ENCODE measurements around the gene KHDRBS1.

KHDRBS1 gene

GRCh38 chr1:32047701-32048100 lies 34.0 kb downstream of the KHDRBS1 start:
- DNase-seq (ENCODE audit: low spot score): no peak

GRCh38 chr1:32048440-32048839 lies 34.8 kb downstream of the KHDRBS1 start:
- DNase-seq (ENCODE audit: low spot score): no peak

More at GRCh38 chr1:32047701-32048100, 34.0 kb downstream of the KHDRBS1 start:
- no peak for TF ChIP-seq CTCF (IDR thresholded peaks at IDR 0.05; ENCODE audit: extremely low read depth, missing control alignments)

GRCh38 chr1:32051706-32052105 lies 38.0 kb downstream of the KHDRBS1 start:
- DNase-seq (ENCODE audit: low spot score): no peak
- TF ChIP-seq CTCF (IDR thresholded peaks at IDR 0.05; ENCODE audit: extremely low read depth, missing control alignments): no peak

More at GRCh38 chr1:32048440-32048839, 34.8 kb downstream of the KHDRBS1 start:
- no peak for TF ChIP-seq CTCF (IDR thresholded peaks at IDR 0.05; ENCODE audit: extremely low read depth, missing control alignments)

- no peak for DNase-seq (ENCODE audit: low spot score)
- TF ChIP-seq CTCF (IDR thresholded peaks at IDR 0.05; ENCODE audit: extremely low read depth, missing control alignments): no peak
Measured at GRCh38 chr1:32052887-32053286, 39.2 kb downstream of the KHDRBS1 start.

- DNase-seq (ENCODE audit: low spot score): no peak
Measured at GRCh38 chr1:32055416-32055815, 41.7 kb downstream of the KHDRBS1 start.

GRCh38 chr1:32056598-32056997 lies 42.9 kb downstream of the KHDRBS1 start:
- TF ChIP-seq CTCF (IDR thresholded peaks at IDR 0.05; ENCODE audit: extremely low read depth, missing control alignments): no peak
- DNase-seq (ENCODE audit: low spot score): no peak

More at GRCh38 chr1:32055416-32055815, 41.7 kb downstream of the KHDRBS1 start:
- no peak for TF ChIP-seq CTCF (IDR thresholded peaks at IDR 0.05; ENCODE audit: extremely low read depth, missing control alignments)

- no peak for TF ChIP-seq CTCF (IDR thresholded peaks at IDR 0.05; ENCODE audit: extremely low read depth, missing control alignments)
Measured at GRCh38 chr1:32060914-32061313, 47.2 kb downstream of the KHDRBS1 start.

More at GRCh38 chr1:32060914-32061313, 47.2 kb downstream of the KHDRBS1 start:
- DNase-seq (ENCODE audit: low spot score): no peak
